Endometrial microvascular endothelial cells (primary cell): ENCODE results near the gene MDC1. TPM values are rescaled to one million over a fixed set of nuclear protein-coding genes. Genes with fewer than 3 reads are reported as not detected.

Source experiments
- in situ Hi-C: cut with HindIII; loops from 2 replicates; pipeline ENCODE4 v1.10.0; 2017; ENCODE audit warnings: low sequenced_read_pairs, low pct_unique_long_range_greater_than_20kb; ENCODE audit errors: inconsistent ontology term
- total RNA-seq: library from RNA; depleted of rRNA; stranded (reverse); fragments of >200 nt; gene quantifications from one replicate; pipeline ENCODE4 v1.2.3, GENCODE V29; 2015; ENCODE audit errors: inconsistent ontology term

Gene MDC1
- total RNA-seq, 1 donor from 2014 or later, result 17.1 TPM

- in situ Hi-C loops, result loop anchor here (10.0 kb wide), 1 partner anchor 142 kb away; no protein-coding TSS in a partner anchor
These were observed 30.0 kb downstream of the MDC1 start for GRCh38 chr6:30686908-30687658.

DNA sequence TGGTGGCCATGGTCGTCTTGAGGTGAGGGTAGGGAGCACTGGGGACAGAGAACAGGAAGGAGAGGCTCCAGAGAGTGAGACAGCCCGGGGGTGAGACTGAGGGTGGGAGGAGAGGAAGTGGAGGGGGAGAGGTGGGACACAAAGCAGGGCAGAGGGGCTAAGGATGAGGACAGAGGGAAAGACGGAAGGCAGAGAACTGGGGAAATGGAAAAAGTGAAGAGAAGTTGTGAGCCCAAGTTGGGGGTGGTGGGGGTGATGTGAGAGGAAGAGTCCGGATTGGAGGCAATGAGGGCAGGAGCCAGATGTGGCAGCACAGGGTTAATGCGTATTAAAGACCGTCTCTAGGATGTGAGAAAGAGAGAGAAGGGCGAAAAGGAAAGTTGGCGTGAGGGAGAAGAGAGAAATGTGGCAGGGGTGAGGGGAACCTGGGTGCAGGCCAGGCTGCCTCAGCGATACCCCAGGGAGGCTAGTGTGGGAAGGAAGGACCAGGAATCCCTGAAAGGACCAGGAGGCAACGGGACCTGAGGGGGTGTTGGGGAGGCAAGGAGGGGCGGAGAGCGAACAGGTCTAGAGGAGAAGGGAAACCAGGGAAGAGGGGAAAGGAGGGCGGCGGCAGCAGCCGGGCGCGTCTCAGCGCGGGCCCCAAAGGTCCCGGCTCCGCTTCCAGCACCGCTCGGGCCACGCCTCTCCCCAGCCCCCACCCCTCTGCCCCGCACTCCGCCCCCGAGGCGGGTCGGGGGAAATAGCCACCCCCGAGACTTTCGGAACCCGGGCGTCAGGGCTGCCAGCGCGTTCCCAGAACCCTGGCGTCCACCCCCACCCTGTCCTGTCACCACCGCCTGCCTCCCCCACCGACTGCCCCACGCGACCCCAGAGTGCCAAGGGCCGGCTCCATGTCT, 30.8 kb downstream of the MDC1 start, which contains the start of gene PPP1R18:
PPP1R18 (minus strand) TSS at position 637 of the 899 bp plus-strand sequence; CDS start at position 10, 627 bp downstream.
- in situ Hi-C loops, result loop anchor here (10.0 kb wide), 1 partner anchor 141 kb away; no protein-coding TSS in a partner anchor

GRCh38 chr6:30685157-30686008, 31.7 kb downstream of the MDC1 start:
- in situ Hi-C loops, result loop anchor here (10.0 kb wide), 1 partner anchor 141 kb away; no protein-coding TSS in a partner anchor

DNA sequence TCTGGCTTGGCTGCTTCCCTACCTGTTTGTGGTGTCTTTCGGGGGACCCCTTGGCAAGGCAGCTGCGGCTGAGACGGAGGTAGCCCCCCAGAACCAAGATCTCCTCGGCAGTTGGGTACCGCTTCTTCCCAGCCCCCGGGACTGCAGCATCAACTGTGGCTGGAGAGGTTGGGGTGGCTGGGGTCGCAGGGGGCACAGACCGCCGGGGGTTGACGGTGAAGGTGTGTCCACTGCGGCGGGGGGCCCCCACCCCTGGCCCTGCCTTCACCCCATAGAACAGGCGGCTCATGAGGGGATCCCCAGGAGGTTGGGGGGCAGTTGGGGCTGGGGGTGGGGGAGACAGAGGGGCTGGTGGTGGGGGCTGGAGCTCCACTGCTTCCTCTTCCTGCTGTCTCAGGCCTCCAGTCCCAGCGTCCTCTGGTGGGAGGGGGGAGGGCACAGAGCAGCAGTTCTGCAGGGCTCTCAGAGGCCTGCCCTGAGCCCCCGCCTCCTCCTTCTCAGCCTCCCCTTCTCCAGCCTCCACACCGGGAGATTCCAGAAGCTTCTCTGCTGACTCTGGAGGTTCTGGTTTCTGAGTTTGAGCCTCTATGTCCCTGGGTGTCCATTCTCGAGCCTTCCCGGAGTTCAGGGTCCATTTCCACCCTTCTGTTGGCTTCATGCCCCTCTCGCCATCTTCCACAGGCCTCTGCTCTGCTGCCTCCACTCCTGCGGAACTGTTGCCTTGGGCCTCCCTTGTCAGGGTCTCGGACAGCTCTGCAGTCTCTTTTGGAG, 32.5 kb downstream of the MDC1 start:
- in situ Hi-C loops, result loop anchor here (10.0 kb wide), 1 partner anchor 140 kb away; no protein-coding TSS in a partner anchor

DNA sequence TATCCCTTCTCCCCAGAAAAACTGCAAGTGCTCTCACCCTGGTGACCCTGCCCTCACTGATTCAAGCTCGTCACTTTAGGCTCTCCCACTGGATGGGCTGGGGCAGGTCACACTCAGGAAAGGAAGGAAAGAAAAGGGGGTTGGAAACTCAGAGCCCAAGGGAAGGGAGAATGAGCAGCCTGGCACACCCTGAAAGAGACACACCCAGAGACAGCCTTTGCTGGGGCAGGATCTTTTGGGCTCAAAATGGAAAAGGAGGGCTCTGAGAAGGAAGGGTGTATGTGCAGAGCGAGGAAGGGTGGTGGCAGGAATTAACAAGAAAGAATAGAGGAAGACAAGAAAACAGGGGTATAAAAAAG, 33.1 kb downstream of the MDC1 start:
- in situ Hi-C loops, result loop anchor here (10.0 kb wide), 1 partner anchor 139 kb away; no protein-coding TSS in a partner anchor

DNA sequence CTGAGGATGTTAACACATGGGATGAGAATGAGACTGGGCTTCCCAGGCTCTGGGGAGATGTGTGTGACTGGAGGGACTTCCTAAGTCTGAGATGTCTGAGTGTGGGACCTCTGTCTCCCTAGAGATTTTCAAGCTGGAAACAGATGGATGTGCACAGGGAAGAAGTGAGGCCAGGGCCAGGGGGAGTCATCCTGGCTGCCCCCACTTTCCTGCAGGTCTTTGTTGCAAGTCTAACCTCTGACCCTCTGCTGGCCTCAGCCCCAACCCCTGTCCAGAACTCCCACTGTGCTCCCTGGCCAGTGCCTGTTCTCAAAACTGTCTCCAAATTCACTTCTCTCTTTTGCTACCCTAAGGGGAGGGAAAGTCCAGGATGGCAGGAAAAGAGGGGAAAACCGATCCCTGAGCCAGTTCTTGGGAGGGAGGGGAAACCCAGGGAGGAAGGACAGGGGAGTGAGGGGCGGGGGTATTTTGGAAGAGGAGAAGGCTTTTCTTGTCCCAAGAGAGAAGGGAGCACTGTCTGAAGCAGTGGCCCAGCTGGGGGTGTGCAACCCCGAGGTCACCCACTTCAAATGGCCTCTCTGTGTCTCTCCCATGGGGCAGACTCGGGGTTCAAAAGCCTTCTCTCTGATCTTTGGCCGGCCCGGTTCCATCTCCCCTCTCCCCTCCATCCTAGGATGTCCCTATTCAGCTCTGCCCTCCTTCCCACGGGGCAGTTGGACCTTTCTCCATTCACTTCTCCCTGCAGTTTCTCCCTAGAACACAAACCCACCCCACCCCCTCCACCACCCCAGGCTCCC, 33.7 kb downstream of the MDC1 start:
- in situ Hi-C loops, result loop anchor here (10.0 kb wide), 1 partner anchor 139 kb away; no protein-coding TSS in a partner anchor

- in situ Hi-C loops, result loop anchor here (10.0 kb wide), 1 partner anchor 138 kb away; no protein-coding TSS in a partner anchor
These were observed 34.7 kb downstream of the MDC1 start for GRCh38 chr6:30682143-30683117.

DNA sequence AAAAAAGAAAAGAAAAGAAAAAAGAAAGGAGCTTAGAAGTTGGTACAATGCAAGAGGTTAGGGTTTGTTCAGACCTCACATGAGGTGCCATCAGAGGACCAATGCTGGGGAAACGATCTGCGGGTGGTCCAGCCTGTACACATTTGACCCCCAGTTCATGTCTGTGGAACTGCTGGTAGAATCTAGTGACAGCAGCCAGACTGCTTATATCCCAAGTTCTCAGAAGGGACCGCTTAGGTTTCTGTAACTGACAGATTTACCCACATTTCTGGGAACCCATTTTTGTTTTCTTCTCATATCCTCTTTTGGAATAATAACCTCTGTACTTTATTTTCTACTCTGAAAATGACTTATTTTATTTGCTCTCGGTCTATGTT, 35.3 kb downstream of the MDC1 start:
- in situ Hi-C loops, result loop anchor here (10.0 kb wide), 1 partner anchor 137 kb away; no protein-coding TSS in a partner anchor

DNA sequence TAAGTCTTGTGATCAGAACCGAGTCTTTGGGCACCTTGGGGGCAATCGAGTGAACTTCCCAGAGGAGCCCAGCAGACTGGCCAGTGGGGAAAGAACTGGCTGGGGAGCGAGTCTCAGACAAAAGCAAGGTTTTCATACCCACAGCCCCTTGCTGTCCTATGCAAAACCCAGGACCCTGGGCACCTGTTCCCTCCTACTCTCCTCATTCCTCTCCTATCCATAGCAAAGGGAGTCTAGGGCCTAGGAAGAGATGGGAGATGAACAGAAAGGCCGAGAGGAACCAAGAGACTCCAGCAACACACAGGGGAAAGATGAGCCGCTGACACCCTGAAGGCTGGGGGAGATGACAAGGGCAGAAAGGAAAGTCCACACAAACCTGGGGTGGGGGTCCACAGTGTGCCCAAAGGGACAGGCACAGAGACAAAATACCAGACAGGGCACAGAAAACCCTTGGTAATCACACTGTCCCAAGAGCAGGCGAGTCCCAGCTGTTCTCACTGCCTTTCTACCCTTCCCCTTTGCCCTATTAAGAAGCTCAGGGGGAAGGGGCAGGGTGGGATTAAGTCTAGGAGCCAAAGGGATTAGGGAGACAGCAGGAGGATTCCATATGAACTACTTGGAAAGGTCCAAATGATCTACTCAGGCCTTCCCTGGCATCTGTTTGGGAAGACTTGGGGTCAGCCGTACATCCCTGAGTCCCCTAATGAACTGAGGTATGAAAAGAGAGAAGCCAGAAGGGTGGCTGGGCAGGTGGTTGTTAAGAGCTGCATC, 37.1 kb downstream of the MDC1 start:
- in situ Hi-C loops, result loop anchor here (10.0 kb wide), 1 partner anchor 135 kb away; no protein-coding TSS in a partner anchor

GRCh38 chr6:30678964-30679726, 37.9 kb downstream of the MDC1 start:
- in situ Hi-C loops, result no loop called here

GRCh38 chr6:30676660-30677285, 40.3 kb downstream of the MDC1 start:
- in situ Hi-C loops, result no loop called here

DNA sequence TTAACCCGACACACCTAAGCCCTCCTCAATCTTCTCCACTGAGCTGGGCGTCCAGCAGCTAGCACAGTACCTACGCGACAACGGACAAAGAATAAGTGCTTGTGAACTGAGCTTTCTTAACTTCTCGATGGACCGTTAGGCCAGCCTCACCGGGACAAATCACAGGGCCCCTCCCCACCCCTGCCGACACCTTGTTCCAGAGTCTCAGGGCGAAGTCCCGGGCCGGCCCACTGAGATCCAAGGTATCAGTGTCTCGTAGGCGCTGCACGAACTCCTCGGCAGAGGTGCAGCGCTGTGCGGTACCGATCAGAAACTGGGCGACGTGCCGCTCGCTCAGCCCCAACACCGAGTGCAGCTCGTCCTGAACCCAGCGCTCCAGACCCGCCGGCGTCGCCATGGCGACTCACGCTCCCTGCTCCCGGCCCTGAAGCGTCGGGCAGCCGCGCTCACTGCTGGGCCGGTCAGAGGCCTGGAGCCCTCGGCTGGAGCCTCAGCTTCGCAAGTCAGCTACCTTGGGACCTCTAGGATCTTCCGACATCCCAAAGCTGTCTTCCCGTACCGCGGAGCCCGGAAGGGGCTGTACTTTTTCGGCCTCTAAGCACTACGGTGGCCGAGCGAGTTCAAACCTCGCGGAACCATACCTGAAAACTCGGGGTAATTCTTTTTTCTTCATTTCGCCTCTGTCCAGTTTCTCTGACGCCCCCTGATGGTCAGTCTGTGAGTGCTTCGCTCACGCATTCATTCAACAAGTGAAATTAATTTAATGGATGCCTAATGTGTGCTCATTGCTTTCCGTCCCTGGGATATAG, 44.4 kb downstream of the MDC1 start, which contains the start of gene DHX16:
DHX16 (minus strand) TSS at position 562 of the 809 bp plus-strand sequence; CDS start at position 397, 165 bp downstream.
- in situ Hi-C loops, result no loop called here
